ENCODE data around the gene PCSK5.

Gene PCSK5

DNA sequence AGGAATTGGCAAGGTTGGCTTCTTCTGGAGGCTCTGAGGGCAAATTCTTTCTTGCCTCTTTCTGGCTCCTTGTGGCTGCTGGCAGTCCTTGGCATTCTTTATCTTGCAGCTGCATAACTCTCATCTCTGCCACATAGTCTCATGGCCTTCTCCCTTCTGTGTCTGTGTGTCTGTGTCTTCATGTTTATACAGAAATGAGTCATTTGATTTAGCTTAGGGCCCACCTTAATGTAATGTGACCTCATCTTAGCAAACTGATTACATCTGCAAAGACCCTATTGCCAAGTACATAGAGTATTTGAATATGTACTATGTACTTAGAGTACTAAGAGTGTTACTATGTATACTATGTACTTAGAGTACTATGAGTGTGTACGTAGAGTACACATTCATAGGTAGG is 381.3 kb downstream of the PCSK5 start:
- Histone ChIP-seq H3K9me3 (no peaks in the 10 kb centered on the region), H3K4me1 (ENCODE audit: control insufficient read depth in 1 of 2, insufficient read depth in 1 of 2, low read depth in 1 of 2, low read length in 1 of 2) (no peaks in the 10 kb centered on the region), H3K27me3 (no peaks in the 10 kb centered on the region), H3K27ac (no peak overlapping the region), H3K36me3 (no peaks in the 10 kb centered on the region), H3K4me3 (ENCODE audit: low read depth in 1 of 2, low read length in 1 of 2) (no peak overlapping the region)
- TF ChIP-seq, protein P1, sequence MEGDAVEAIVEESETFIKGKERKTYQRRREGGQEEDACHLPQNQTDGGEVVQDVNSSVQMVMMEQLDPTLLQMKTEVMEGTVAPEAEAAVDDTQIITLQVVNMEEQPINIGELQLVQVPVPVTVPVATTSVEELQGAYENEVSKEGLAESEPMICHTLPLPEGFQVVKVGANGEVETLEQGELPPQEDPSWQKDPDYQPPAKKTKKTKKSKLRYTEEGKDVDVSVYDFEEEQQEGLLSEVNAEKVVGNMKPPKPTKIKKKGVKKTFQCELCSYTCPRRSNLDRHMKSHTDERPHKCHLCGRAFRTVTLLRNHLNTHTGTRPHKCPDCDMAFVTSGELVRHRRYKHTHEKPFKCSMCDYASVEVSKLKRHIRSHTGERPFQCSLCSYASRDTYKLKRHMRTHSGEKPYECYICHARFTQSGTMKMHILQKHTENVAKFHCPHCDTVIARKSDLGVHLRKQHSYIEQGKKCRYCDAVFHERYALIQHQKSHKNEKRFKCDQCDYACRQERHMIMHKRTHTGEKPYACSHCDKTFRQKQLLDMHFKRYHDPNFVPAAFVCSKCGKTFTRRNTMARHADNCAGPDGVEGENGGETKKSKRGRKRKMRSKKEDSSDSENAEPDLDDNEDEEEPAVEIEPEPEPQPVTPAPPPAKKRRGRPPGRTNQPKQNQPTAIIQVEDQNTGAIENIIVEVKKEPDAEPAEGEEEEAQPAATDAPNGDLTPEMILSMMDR (IDR thresholded peaks at IDR 0.05) = no peak

DNA sequence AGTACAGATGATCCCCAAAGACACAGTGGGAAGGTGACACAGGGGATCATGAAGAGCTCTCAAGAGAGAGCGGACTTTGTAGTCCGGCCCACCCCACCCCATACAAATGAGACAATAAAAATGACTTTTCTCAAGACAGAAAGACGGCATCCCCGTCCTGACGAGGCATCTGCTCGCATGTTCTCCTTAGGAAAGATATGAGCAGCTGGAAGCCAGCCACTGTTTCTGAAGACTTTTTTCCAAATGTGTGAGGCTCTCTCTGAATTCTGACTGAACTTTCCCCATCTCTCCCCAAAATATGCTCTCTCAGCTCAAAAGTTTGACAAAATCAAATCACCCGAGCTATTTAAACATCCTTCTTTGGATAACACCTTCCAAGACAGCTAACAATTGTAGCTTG is 398.6 kb downstream of the PCSK5 start:
- no peak overlapping the region for H3K27ac ChIP-seq
- no peaks in the 10 kb centered on the region for H3K9me3 ChIP-seq
- no peaks in the 10 kb centered on the region for H3K27me3 ChIP-seq
- no peaks in the 10 kb centered on the region for H3K36me3 ChIP-seq
- no peak overlapping the region for H3K4me3 ChIP-seq (ENCODE audit: low read depth in 1 of 2, low read length in 1 of 2)
- TF ChIP-seq, protein P1 (IDR thresholded peaks at IDR 0.05) = no peak
- H3K4me1 ChIP-seq (ENCODE audit: control insufficient read depth in 1 of 2, insufficient read depth in 1 of 2, low read depth in 1 of 2, low read length in 1 of 2) = peaks cover 0 to 6% of the 10 kb centered on the region in 2 experiments

DNA sequence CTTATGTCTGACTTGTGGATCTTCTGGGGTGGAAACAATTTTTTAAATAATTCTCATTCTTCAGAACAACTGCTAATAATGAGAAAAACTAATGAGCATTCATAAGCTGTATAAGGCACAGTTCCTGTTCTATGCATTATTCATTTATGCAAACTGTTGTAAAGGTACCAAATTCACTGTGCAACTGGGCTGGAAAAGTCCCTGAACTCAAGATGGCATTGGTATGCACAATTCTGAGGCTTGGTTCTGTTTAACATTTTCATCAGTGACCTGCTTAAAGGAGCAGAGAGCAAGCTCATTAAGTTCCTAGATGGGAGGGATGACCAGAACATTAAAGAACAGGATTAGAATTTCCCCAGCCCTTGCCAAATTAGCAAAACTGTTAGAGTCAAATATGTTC is 399.2 kb downstream of the PCSK5 start:
- no peaks in the 10 kb centered on the region for H3K36me3 ChIP-seq
- TF ChIP-seq, protein P1 (IDR thresholded peaks at IDR 0.05) = no peak
- H3K4me3 ChIP-seq (ENCODE audit: low read depth in 1 of 2, low read length in 1 of 2) = no peak overlapping the region
- no peak overlapping the region for H3K27ac ChIP-seq
- H3K4me1 ChIP-seq (ENCODE audit: control insufficient read depth in 1 of 2, insufficient read depth in 1 of 2, low read depth in 1 of 2, low read length in 1 of 2) = peaks cover 0 to 6% of the 10 kb centered on the region in 2 experiments
- H3K9me3 ChIP-seq = no peaks in the 10 kb centered on the region
- H3K27me3 ChIP-seq = no peaks in the 10 kb centered on the region

DNA sequence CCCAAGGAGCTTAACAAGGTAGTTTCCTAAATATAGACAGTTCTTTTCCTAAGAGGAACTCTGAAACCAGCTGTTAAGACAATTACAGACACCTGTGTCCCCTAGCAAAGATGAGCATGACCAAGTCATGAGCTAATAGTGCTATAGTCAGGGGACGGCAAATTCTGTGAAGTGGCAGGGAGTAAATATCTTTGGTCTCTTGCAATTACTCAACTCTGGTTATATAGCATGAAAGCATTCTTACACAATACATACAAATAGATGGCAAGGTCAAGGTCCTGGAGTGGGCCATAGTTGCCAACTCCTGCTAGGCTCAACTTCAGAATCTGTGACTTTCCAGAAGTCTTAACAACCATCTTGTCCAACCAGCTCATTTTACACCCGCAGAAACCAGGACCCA is 400.1 kb downstream of the PCSK5 start:
- TF ChIP-seq, protein P1 (IDR thresholded peaks at IDR 0.05) = no peak
- Histone ChIP-seq H3K4me1 (ENCODE audit: control insufficient read depth in 1 of 2, insufficient read depth in 1 of 2, low read depth in 1 of 2, low read length in 1 of 2) (peaks cover 0 to 6% of the 10 kb centered on the region in 2 experiments), H3K9me3 (no peaks in the 10 kb centered on the region), H3K36me3 (no peaks in the 10 kb centered on the region), H3K27me3 (no peaks in the 10 kb centered on the region), H3K4me3 (ENCODE audit: low read depth in 1 of 2, low read length in 1 of 2) (no peak overlapping the region), H3K27ac (no peak overlapping the region)

DNA sequence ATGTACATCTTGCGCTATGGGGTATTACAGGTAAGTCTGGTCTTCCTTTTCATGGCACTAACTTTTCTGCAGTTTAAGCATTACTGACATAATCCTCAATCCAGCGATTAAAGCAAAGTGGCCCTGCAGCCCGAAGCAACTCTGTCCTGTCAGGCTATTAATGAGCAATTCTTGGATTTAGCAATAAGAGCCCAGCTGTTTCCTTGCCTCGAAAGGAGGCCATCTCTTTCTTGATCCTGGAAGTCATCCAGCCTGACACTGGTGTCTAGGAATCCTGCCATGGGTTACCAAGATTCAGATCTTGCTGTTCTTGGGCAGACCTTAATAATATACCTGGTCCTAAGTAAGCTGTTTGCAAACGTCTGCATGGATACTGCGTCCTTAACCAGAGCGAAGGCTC is 401.8 kb downstream of the PCSK5 start:
- TF ChIP-seq, protein P1 (IDR thresholded peaks at IDR 0.05) = no peak
- H3K36me3 ChIP-seq = no peaks in the 10 kb centered on the region
- H3K27me3 ChIP-seq = no peaks in the 10 kb centered on the region
- no peak overlapping the region for H3K27ac ChIP-seq
- no peak overlapping the region for H3K4me3 ChIP-seq (ENCODE audit: low read depth in 1 of 2, low read length in 1 of 2)
- H3K9me3 ChIP-seq = no peaks in the 10 kb centered on the region
- H3K4me1 ChIP-seq (ENCODE audit: control insufficient read depth in 1 of 2, insufficient read depth in 1 of 2, low read depth in 1 of 2, low read length in 1 of 2) = peaks cover 0 to 6% of the 10 kb centered on the region in 2 experiments

DNA sequence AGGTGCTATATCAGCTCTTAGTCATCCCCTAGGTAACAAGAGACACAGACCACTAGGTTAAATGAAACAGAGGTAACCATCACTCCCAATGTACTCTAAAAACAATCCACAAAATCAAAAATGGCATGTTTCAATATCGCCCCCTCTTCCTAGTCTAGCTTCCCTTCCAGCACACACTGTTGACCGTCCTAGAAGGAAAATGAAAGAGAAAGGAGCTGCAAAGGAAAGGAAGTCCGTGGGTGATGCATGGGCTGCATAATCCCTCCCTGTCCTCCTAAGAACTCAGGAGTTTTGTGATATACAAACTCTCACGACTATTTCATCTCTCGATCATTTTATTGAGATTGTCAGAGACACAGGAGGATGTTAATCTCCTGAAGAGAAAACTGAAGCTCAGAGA is 402.2 kb downstream of the PCSK5 start:
- H3K4me1 ChIP-seq (ENCODE audit: control insufficient read depth in 1 of 2, insufficient read depth in 1 of 2, low read depth in 1 of 2, low read length in 1 of 2) = peaks cover 2 to 6% of the 10 kb centered on the region in 2 experiments
- TF ChIP-seq, protein P1 (IDR thresholded peaks at IDR 0.05) = no peak

More for the DNA sequence above, 402.2 kb downstream of the PCSK5 start:
- H3K36me3 ChIP-seq = no peaks in the 10 kb centered on the region
- no peak overlapping the region for H3K27ac ChIP-seq
- H3K27me3 ChIP-seq = no peaks in the 10 kb centered on the region
- H3K9me3 ChIP-seq = no peaks in the 10 kb centered on the region
- no peak overlapping the region for H3K4me3 ChIP-seq (ENCODE audit: low read depth in 1 of 2, low read length in 1 of 2)
